HG02840 (cell line): ENCODE measurements around the gene PSMB3.
"Not testable (repeated sequence)": the region's sequence is repeated elsewhere in the genome, so short reads cannot be mapped to it uniquely, and the experiment has no call there.

Experiments used
- ATAC-seq: cut with Tn5 transposase; IDR thresholded peaks from one replicate; pipeline ENCODE4 v1.9.1; 2021; ENCODE audit warnings: mild to moderate bottlenecking, moderate library complexity, moderate number of reproducible peaks; ENCODE audit not compliant: unreplicated experiment, low FRiP score

The PSMB3 gene

GRCh38 chr17:38715216-38715943, 37.2 kb upstream of the PSMB3 start:
- no peak for ATAC-seq

GRCh38 chr17:38716368-38717005, 36.1 kb upstream of the PSMB3 start:
- no peak for ATAC-seq

- ATAC-seq: no peak
These were observed 35.3 kb upstream of the PSMB3 start for GRCh38 chr17:38717139-38717745.

- ATAC-seq: no peak
These were observed 33.1 kb upstream of the PSMB3 start for GRCh38 chr17:38719289-38719942.

GRCh38 chr17:38719943-38720641, 32.4 kb upstream of the PSMB3 start:
- no peak for ATAC-seq

GRCh38 chr17:38720941-38721340, 31.6 kb upstream of the PSMB3 start:
- ATAC-seq: no peak

- ATAC-seq: no peak
These were observed 30.7 kb upstream of the PSMB3 start for GRCh38 chr17:38721802-38722201.

GRCh38 chr17:38724337-38724988, 28.1 kb upstream of the PSMB3 start:
- ATAC-seq: no peak

GRCh38 chr17:38725066-38725465, 27.5 kb upstream of the PSMB3 start:
- no peak for ATAC-seq

- not testable (repeated sequence) for ATAC-seq
These were observed 26.4 kb upstream of the PSMB3 start for GRCh38 chr17:38726145-38726544.

- ATAC-seq: no peak
These were observed 24.8 kb upstream of the PSMB3 start for GRCh38 chr17:38727736-38728135.

- ATAC-seq: no peak
These were observed 24.2 kb upstream of the PSMB3 start for GRCh38 chr17:38728290-38728831.

- no peak for ATAC-seq
These were observed 23.1 kb upstream of the PSMB3 start for GRCh38 chr17:38729368-38729885.

- ATAC-seq: peak; percentile 70
These were observed 22.5 kb upstream of the PSMB3 start, which contains the start of gene CISD3 for GRCh38 chr17:38729886-38730525. CISD3 (plus strand) TSS chr17:38730341; CDS start chr17:38730359, 18 bp downstream.

GRCh38 chr17:38730526-38731379, 21.8 kb upstream of the PSMB3 start:
- ATAC-seq: no peak

- ATAC-seq: no peak
These were observed 20.8 kb upstream of the PSMB3 start for GRCh38 chr17:38731526-38732294.
